HG02610 (cell line): Measurements from ENCODE around the gene CCL26.
"Not testable (repeated sequence)": the region's sequence is repeated elsewhere in the genome, so short reads cannot be mapped to it uniquely, and the experiment has no call there.

Experiments used
- ATAC-seq: cut with Tn5 transposase; IDR thresholded peaks from one replicate; pipeline ENCODE4 v1.9.1; 2021; ENCODE audit warnings: mild to moderate bottlenecking, moderate library complexity; ENCODE audit not compliant: unreplicated experiment

Gene CCL26

DNA sequence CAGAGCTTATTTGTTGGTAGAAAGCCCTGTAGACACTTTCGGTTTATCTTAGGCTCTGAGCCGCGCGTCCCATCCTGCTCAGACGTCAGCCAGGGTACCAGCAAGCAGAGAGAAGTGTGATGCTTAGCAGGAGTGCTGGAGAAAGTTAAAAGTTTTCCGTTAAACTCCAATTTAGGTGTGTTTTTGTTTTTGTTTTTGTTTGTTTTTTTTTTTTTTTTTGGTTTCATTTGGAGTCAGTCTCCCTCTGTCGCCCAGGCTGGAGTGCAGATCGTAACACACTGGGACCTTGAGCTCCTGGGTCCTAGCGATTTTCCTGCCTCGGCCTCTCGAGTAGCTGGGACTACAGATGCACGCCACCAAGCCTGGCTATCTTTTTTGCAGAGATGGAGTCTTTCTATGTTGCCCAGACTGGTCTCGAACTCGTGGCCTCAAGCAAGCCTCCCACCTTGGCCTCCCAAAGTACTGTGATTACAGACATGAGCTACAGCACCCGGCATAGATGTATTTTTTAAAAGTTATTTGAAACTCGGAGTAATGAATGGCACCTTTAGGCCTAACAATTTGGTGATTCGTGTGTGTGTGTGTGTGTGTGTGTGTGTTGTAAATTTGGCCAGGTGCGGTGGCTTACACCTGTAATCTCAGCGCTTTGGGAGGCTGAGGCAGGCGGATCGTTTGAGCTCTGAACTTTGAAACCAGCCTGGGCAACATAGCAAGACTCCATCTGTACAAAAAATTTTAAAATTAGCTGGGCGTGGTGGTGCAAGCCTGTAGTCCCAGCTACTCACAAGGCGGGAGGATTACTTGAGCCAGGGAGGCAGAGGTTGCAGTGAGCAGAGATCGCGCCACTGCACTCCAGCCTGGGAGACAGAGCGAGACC is 32.0 kb downstream of the CCL26 start:
- no peak for ATAC-seq

DNA sequence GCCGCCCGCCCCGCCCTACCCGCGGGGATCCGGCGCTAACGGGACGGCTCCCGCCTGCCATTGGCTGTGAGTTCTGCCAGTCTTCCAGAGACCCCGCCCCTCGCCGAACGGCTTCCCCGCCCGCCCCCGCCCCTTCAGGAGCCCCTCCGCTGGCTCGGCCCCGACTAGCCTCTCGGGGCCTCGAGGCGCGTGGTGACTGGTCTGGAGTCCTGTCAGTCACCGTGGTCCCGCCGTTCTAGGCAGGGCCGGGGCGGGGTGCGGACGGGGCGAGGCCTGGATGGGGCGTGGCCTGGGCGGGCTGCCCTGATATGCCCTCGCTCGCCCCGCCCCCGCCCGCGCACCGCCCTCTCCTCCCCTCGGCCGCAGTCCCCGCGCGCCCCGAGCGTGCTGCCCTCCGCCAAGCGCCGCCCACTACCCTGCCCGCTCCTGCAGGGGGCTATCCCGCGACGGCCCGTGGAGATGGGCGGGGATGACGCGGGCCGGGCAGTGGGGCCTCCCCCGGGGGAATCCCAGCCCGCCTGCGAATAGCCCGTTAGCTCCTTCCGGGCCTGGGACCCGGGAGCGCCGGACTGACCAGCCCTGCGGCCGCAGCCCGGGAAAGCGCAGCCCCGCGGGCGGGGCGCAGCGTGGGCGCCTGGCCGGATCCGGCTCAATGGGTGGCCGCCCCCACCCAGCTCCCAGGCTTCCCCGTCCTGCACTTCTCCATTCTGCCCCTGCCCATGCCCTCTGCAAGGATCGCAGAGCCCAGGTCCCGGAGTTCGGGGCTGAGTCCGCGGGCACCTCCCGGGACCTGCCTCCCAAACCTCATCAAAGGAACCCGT is 32.8 kb downstream of the CCL26 start:
- ATAC-seq: peak; percentile 94

GRCh38 chr7:75738604-75738974 is 33.4 kb downstream of the CCL26 start, which contains the start of gene HIP1:
Gene HIP1 (minus strand): TSS chr7:75738941. CDS start chr7:75738920, 21 bp downstream.
- ATAC-seq: no peak

- ATAC-seq: no peak
Measured at GRCh38 chr7:75737856-75738603, 34.0 kb downstream of the CCL26 start.

DNA sequence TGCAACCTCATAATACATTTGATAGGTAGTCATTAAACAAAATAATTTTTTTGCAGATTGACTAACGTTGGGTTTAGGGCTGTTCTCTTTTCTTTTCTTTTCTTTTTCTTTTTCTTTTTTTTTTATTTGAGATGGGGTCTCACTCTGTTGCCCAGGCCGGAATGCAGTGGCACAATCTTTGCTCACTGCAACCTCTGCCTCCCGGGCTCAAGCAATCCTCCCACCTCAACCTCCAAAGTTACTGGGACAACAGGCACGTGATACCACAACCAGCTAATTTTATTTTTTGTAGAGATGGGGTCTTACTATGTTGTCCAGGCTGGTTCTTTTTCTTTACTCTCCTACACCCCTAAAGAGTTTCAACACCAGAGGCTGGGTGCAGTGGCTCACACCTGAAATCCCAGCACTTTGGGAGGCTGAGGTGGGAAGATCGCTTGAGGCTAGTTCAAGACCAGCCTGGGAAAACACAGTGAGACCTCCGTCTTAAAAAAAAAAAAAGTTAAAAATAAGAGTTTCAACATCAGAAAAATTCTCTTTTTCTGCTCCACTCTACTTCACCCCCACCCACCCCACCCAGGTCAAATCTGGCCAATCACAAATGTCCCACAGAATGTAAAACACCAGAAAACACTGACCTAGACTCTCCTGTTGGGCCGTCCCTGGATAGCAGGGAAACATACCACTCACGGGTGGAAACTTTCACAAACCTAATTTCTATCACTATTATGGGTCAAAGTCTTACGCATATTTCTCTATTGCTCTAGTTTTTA is 36.2 kb downstream of the CCL26 start:
- no peak for ATAC-seq

- ATAC-seq: no peak
Measured at GRCh38 chr7:75734586-75735458, 37.2 kb downstream of the CCL26 start.

DNA sequence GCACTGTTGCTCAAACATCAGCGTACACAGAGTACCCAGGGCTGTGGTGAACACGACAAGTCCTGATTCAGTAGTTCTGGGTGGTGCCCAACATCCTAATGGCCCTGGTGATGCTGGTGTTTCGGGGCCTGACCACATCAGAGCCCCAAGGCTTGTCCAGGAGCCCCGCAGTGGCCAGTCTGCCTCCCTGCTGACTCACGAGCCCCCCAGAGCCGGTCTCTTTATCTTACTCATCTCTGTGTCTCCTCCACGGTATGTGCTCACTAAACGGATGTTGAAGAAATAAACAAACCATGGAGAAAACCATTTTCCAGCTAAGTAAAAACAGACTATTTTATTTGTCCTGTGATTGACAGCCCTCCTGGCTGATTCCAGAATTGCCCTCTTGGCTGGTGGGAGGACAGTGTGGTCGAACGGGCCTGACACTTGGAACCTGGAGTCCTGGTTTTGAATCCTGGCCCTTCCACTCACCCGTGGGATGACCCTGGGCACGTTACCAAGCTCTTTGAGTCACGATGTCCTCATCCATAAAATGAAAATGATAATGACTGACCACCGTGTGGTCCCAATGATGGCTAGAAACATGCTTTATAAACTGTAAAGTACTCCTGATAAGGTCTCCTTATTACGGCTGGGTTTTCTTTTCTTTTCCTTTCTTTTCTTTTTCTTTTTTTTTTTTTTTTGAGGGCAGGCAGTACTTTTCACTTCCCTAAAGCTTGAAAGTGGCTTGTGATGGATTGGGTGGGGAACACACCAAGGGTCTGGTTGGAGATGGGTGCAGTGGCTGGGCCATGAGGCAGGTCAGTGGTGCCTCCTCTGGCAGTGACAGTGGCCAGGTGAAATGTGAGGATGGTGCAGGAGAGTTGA is 39.0 kb downstream of the CCL26 start:
- ATAC-seq: no peak

- no peak for ATAC-seq
Measured at GRCh38 chr7:75732016-75732521, 39.9 kb downstream of the CCL26 start.

- ATAC-seq: no peak
Measured at GRCh38 chr7:75729851-75730274, 42.1 kb downstream of the CCL26 start.

DNA sequence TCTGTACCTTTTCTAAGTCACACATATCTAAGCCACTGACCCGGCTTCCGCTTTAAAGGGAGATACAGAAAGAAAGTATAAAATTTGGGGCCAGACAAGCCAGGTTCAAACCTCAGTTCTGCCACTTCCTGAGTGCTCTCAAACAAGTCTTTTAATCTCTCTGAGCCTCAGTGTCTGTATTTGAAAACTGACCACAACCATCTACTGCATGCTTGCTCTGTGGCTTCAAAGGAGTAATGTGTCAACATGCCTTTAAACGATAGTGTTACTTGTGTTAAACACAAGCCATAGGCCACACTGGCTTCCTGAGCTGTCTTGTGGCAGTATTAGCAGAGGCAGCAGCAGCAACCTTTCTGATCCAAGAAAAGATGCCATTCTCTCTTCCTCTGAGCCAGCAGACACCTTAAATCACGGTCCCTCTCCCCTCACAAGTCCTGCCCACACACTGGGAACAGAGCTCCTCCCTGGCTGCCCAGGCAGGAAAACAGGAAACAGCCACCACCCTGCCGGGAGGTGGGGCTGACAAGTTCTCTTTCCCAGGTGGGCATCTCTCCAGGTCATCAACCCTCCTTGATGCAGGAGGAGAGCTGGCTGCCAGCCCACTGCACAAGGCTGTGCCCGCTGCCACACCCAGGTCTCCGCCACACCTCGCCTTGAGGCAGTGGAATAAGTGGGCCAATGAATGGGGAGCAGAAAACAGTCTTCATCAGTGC is 44.0 kb downstream of the CCL26 start:
- ATAC-seq: peak; percentile 51

DNA sequence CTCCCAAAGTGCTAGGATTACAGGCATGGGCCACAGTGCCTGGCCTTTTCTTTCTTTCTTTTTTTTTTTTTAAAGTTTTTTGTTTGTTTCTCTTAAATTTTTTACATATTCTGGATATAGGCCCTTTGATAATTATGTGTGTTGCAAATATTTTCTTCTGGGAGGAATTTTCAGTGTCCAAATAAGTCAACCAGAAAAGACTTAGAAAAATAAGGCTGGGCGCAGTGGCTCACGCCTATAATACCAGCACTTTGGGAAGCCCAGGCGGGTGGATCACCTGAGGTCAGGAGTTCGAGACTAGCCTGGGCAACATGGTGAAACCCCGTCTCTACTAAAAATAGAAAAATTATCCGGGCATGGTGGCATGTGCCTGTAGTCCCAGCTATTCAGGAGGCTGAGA is 44.7 kb downstream of the CCL26 start:
- ATAC-seq: not testable (repeated sequence)

DNA sequence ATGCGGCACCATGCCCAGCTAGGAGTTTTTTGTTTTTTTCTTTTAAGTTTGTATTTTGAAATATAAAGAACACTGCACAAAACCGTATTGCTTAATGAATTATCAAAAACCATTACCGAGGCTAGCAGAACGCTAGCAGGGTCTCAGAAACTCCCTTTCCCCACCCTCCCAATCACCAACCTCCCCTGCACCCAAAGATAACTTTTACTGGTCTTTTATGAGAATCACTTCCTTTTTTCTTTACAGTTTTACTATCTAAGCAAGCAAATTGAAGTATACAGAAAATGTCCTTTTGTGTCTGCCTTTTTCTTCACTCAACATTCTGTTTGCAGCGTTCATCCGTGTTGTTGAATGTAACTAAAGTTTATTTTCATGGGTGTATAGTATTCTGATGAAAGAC is 46.7 kb downstream of the CCL26 start:
- no peak for ATAC-seq

GRCh38 chr7:75723444-75723843 is 48.6 kb downstream of the CCL26 start:
- ATAC-seq: no peak

GRCh38 chr7:75722373-75722772 is 49.6 kb downstream of the CCL26 start:
- no peak for ATAC-seq

- not testable (repeated sequence) for ATAC-seq
Measured at GRCh38 chr7:75721922-75722321, 50.1 kb downstream of the CCL26 start.

DNA sequence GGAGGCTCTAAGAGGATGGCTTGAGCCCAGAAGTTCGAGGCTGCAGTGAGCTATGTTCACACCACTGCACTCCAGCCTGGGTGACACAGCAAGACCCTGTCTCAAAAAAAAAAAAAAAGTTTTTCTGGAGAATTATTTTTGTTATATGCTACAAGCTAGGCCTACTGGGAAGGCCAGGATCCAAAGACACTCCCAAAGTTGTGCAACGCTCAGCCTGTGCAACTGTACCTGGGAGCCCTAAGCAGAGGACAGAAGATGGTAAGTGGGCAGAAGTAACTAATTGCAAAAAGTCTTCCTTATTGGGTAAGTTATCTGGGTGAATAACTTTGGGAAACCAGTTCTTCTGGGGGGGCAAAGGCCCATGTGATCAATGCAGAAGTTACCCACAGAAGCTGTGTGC is 50.6 kb downstream of the CCL26 start:
- ATAC-seq: no peak

- no peak for ATAC-seq
Measured at GRCh38 chr7:75719626-75720025, 52.4 kb downstream of the CCL26 start.
